Esophagus squamous epithelium (tissue), 4 donors: ENCODE data around the gene ETDB.

Experiments used
- POLR2A ChIP-seq, 4 donors: fragments of 450-650 bp; IDR thresholded peaks; one replicate each; pipeline ENCODE4 v1.6.1; 2017; ENCODE audit warnings: antibody characterized with exemption in 4 of 4, mild to moderate bottlenecking in 4 of 4, moderate library complexity in 3 of 4
- TF ChIP-seq, protein P1 (sequence below), 6 experiments: fragments of 450-650 bp in 4 of 6; fragments of 200-600 bp in 2 of 6; sonication (generic) in 2 of 6; IDR thresholded peaks; one replicate each; pipeline ENCODE4 v1.5.1; 2016 to 2019; ENCODE audit warnings: antibody characterized with exemption in 6 of 6, mild to moderate bottlenecking in 4 of 6, moderate library complexity in 4 of 6

DNA sequence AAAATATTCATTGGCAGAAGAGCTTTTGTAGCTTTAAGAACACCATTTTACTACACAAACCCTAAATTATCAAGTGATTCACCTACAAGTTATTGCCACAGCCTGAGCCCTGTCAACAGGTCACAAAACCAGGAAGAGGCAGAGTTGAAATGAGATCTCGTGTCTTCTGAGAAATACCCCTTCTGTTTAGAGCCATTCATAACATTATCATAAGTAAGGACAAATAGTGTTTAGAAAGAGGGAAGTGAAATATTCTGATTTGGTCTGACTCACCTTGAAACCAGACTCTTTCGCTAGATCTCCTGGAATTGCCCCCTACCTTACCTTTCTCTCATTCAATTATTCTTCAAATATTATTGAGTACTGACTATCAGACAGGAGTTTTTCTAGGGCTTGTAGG lies 5.9 kb downstream of the ETDB start:
- TF ChIP-seq, protein P1, sequence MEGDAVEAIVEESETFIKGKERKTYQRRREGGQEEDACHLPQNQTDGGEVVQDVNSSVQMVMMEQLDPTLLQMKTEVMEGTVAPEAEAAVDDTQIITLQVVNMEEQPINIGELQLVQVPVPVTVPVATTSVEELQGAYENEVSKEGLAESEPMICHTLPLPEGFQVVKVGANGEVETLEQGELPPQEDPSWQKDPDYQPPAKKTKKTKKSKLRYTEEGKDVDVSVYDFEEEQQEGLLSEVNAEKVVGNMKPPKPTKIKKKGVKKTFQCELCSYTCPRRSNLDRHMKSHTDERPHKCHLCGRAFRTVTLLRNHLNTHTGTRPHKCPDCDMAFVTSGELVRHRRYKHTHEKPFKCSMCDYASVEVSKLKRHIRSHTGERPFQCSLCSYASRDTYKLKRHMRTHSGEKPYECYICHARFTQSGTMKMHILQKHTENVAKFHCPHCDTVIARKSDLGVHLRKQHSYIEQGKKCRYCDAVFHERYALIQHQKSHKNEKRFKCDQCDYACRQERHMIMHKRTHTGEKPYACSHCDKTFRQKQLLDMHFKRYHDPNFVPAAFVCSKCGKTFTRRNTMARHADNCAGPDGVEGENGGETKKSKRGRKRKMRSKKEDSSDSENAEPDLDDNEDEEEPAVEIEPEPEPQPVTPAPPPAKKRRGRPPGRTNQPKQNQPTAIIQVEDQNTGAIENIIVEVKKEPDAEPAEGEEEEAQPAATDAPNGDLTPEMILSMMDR (IDR thresholded peaks at IDR 0.05): no peak
- no peak for TF ChIP-seq POLR2A (IDR thresholded peaks at IDR 0.05)
